GM19468 (cell line): ENCODE results near the gene OAS2.
"Not testable (repeated sequence)": the region's sequence is repeated elsewhere in the genome, so short reads cannot be mapped to it uniquely, and the experiment has no call there.

Experiments
- ATAC-seq: cut with Tn5 transposase; IDR thresholded peaks from one replicate; pipeline ENCODE4 v1.9.1; 2021; ENCODE audit warnings: mild to moderate bottlenecking, moderate library complexity, moderate number of reproducible peaks; ENCODE audit not compliant: unreplicated experiment; ENCODE audit errors: extremely low read depth

Gene OAS2

GRCh38 chr12:112979041-112979680 is 842 bp downstream of the OAS2 start:
- no peak for ATAC-seq

GRCh38 chr12:112980491-112981158 is 2.3 kb downstream of the OAS2 start:
- no peak for ATAC-seq

GRCh38 chr12:112985642-112986290 is 7.4 kb downstream of the OAS2 start:
- ATAC-seq = no peak

DNA sequence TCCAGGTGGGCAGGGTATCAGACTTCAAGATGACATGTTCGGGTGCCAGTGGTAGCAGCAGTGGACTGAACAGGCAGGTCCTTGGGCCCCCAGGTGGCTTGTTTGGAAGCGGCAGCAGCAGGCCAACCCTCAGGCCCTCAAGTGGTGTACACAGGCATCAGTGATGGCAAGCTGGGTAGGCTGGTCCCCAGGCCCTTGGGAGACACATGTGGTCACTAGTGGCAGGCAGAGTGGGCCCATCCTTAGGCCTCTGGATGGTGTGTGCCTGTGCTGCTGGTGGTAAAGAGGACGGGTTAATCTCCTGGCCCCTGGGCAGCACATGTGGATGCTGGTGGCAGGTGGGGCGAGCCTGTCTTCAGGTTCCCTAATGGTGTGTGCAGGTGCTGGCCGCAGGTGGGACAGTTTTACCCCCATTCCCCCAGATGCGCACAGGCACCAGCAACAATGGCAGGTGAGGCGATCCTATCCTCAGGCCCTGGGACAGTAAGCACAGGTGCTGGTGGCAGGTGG is 8.0 kb downstream of the OAS2 start:
- no peak for ATAC-seq

- ATAC-seq = no peak
Measured at GRCh38 chr12:112987561-112987960, 9.2 kb downstream of the OAS2 start.

DNA sequence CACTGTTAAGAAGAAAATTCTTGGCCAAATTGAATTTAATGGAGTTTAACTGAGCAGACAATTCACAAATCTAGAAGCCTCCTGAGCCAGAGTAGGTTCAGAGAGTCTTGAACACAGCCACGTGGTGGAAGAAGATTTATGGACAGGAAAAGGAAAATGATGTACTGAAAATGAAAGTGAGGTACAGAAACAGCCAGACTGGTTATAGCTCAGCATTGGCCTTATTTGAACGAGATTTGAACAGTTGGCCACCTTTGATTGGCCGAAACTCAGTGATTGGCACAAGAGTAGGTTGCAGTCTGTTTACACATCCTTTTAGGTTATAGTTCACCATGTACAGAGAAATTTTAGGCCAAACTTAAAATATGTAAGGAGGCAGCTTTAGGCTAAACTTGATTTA is 9.9 kb downstream of the OAS2 start:
- ATAC-seq = no peak

DNA sequence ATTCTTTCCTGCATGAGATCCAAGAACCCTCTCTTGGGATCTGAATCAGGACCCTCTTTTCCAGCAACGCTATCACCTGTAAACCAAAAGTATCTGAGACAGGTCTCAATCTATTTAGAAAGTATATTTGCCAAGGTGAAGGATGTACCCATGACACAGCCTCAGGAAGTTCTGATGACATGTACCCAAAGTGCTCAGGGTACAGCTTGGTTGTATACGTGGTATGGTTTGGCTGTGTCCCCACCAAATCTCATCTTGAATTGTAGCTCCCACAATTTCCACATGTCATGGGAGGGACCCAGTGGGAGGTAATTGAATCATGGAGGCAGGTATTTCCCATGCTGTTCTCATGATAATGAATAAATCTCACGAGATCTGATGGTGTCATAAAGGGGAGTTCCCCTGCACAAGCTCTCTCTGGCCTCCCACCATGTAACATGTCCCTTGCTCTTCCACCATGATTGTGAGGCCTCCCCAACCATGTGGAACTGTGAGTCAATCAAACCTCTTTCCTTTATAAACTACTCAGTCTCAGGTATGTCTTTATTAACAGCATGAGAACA is 10.6 kb downstream of the OAS2 start:
- ATAC-seq = not testable (repeated sequence)

GRCh38 chr12:112989806-112990205 is 11.5 kb downstream of the OAS2 start:
- no peak for ATAC-seq

DNA sequence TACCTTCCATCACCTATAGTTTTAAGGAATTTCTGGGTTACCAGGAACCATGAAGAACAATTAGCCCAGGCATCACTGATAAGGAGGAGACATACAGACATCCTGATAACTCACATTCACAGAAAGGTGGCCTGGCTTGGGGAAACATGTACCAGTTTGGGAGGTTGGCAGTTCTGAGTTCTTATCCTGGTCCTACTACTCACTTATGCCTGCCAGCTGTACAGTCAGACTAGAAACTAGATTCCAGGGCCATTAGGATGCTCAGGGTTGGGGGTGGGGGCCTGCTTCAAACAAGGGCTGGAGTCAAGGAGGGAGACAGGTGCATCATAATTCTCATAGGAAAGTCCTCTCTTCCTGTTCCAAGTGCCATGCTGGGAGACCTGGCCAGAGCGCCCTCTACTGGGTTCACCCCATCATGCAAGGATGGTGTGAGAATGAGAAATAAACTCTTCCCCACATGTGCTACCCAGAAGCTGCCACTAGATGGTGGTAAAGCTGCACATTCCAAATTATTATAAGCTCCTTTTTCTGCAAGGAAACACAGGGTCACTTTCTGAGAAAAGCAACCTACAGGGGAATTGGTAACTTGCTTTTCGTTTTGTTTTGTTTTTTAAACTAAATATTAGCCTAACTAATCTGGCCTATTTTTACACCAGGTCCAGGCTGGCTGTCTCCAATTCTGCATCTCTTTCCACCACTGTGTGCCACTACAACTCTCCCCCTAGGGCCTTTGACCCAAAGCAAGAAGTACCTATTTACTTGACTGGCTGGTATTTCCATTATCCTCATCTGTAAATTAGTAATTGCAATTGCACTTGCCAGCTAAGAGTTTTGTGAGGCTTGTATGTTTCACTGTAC is 14.5 kb downstream of the OAS2 start:
- ATAC-seq = no peak

- no peak for ATAC-seq
Measured at GRCh38 chr12:112995008-112995407, 16.7 kb downstream of the OAS2 start.

- ATAC-seq = no peak
Measured at GRCh38 chr12:112996501-112996900, 18.2 kb downstream of the OAS2 start.

DNA sequence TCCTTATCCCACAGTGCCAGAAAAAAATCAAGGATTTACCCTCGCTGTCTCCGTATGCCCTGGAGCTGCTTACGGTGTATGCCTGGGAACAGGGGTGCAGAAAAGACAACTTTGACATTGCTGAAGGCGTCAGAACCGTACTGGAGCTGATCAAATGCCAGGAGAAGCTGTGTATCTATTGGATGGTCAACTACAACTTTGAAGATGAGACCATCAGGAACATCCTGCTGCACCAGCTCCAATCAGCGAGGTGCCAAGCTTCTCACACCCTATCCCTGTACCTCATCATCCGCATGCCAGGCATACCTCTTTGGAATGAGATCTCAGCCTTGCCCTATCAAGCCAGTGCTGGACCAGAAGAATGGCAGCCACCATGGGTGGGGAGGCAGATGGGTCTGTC is 19.2 kb downstream of the OAS2 start:
- ATAC-seq = no peak

- ATAC-seq = peak; percentile 53
Measured at GRCh38 chr12:112998987-112999767, 20.9 kb downstream of the OAS2 start.

GRCh38 chr12:113000433-113000832 is 22.1 kb downstream of the OAS2 start:
- no peak for ATAC-seq

- ATAC-seq = no peak
Measured at GRCh38 chr12:113002155-113002554, 23.8 kb downstream of the OAS2 start.

GRCh38 chr12:113002676-113003075 is 24.4 kb downstream of the OAS2 start:
- ATAC-seq = no peak

- ATAC-seq = no peak
Measured at GRCh38 chr12:113003636-113004035, 25.3 kb downstream of the OAS2 start.

GRCh38 chr12:113005762-113006161 is 27.4 kb downstream of the OAS2 start:
- no peak for ATAC-seq

GRCh38 chr12:113006206-113006605 is 27.9 kb downstream of the OAS2 start:
- ATAC-seq = no peak
